HTERT RPE-1 (cell line): ENCODE results near the gene PGM5.
"Not testable (repeated sequence)": the region's sequence is repeated elsewhere in the genome, so short reads cannot be mapped to it uniquely, and the experiment has no call there.

ENCODE experiments used
- in situ Hi-C: fragments of 300-500 bp; cut with MboI; formaldehyde crosslinking; loops from 4 replicates; pipeline ENCODE4 v1.14.3; 2020; ENCODE audit warnings: low sequenced_read_pairs

PGM5 gene

DNA sequence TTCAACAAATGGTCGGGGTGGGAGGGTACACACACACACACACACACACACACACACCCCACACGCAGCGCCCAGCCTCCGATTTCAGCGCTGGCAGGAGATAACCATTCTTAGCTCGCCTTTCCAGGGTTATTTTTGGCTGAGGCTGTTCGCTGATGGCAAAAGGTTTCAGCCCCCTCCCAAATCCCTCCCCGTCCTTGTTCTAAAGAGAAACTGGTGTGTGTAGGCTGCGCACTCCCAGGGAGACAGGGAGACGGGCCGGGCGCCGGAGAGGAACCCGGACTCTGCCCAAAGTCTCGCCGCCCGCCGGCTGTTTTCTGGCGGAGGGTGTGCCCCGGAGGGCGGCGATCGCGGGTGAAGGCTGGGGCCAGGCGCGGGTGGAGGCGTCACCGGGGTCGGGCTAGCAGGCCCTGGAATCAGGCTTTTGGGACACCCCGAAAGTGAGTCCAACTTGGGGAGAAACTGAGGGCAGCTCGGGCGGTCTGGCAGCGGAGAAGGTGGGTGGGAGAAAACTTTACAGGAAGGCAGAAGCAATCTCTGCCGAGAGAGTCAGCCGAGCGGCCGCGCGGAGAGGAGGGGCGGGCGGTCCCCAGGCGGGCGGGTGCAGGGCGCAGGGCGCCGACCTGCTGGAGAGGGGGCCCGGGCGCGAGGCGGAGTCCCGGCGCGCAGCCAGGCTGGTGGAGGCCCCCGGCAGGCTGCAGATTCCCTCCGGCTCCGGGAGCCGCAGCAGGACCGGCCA, at the start of gene PGM5:
Gene PGM5 (plus strand): TSS at position 232 of the 739 bp plus-strand sequence. CDS start 517 bp downstream, outside the sequence.
- in situ Hi-C loops, result not testable (repeated sequence)

DNA sequence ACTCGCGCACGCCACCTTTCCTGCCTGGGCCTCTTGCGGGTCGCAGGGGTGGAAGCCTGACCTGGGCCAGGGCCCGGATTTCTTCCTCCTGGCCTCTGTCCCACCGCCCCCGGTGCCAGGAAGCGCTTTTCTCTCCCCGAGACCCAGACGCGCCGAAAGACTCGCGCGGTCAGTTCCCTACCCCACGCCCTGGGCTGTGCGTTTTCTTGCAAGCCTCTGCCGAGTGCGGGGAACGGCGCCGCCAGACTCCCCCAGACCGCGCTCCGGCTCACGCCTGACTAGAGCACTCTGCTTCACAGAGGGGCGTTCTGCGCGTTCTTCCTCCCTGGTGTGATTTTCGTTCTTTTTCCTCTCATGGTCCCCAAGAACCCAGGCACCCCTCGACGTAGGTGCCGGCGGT, 49.3 kb upstream of the PGM5 start:
- in situ Hi-C loops, result not testable (repeated sequence)

DNA sequence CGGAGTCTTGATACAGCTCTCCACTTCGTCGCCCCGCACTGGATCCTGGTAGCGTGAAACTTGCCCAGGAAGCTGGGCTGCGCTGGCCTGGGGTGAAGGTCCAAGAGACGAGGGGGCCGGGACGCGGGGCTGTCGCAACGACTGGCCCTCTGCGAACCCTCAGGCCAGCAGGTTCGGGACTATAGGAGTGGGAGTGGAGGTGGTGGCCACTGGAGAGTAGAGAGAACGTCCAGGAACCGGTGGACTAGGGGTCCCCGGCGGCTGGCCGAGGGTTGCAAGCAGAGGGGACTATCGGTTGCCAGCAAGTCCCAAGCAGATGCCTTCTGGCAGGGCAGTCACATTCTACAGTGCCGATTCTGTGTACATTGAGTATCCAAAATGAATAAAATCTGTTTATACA, 48.8 kb upstream of the PGM5 start:
- in situ Hi-C loops, result not testable (repeated sequence)

DNA sequence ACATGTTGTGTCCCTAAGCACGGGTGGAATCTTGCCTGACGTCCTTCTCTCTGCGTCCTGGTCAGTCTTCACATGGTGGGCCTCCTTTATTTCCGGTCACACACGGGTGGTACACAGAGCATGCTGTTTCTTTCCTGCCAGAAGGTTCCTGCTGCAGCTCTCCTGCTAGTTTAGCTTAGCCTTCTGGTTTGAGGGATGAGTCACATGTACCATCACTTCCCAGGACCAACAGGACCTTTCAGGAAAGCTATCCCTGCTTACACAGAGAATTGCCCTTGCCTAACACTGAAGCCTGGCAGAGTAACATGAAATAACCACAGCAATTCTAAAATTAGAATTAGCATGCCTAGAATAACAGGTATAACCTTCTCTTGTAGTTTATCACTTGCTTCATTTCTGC, 45.2 kb upstream of the PGM5 start:
- in situ Hi-C loops, result not testable (repeated sequence)

DNA sequence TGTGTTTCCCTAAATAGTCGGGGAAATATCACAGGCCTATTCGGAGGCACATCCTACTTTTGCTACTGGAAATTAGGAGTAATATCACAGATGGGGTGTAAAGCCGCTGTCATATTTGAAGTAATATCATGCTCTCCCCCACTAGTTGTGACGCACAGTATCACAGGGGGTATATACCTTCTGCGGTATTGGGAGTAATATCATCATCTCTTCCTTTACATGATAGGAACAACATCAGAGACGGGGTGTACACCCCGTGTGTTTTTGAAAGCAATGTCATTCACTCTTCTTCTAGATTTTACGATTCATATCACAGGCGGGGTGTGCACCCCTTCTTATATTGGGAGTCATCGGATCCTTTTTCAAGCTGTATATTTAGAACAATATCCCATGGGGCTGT, 38.2 kb upstream of the PGM5 start:
- in situ Hi-C loops, result not testable (repeated sequence)

DNA sequence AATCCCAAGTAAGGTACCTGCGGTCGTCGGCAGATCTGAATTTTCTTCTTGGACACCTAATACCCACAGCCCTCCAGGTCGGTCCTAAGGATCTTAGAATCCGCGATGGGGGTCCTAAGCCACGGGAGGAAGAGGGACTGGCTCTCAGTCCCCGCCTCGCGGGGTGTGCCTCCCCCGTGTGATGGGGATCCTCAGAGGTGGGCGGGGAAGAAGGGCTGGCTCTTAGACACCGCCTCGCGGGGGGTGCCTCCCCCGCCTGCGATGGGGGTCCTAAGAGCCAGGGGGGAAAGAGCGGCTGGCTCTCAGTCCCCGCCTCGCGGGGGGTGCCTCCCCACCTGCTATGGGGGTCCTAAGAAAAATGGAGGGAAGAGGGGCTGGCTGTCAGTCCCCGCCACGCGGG, 32.7 kb upstream of the PGM5 start:
- in situ Hi-C loops, result not testable (repeated sequence)

DNA sequence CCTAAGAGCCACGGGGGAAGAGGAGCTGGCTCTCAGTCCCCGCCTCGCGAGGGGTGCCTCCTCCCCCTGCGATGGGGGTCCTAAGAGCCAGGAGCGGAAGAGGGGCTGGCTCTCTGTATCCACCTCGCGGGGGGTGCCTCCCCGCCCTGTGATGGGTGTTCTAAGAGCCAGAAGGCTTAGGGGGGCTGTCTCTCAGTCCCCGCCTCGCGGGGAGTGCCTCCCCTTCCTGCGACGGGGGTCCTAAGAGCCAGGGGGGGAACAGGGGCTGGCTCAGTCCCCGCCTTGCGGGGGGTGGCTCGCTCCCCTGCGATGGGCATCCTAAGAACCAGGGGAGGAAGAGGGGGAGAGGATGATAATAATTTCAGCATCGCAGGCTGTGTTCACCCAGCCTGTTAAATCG, 31.9 kb upstream of the PGM5 start:
- in situ Hi-C loops, result not testable (repeated sequence)

DNA sequence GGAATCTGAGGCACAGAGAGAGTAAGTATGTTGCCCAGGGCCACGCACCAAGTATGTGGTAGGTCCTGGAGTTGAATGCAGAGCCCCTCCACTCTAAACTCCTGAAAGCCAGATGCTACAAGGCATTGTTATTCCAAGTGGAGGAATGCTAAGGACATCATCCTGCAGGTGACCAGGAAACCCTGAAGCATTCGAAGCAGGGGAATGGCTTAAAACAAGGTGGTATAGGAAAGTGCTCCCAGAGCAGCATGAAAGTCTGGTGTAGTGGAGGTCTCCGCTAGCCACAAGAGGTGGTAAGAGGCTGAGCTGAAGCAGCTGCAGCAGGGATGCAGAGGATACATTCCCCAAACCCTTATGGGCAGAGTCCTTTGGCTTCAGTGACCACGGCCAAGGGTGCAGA, 27.3 kb upstream of the PGM5 start:
- in situ Hi-C loops, result not testable (repeated sequence)

DNA sequence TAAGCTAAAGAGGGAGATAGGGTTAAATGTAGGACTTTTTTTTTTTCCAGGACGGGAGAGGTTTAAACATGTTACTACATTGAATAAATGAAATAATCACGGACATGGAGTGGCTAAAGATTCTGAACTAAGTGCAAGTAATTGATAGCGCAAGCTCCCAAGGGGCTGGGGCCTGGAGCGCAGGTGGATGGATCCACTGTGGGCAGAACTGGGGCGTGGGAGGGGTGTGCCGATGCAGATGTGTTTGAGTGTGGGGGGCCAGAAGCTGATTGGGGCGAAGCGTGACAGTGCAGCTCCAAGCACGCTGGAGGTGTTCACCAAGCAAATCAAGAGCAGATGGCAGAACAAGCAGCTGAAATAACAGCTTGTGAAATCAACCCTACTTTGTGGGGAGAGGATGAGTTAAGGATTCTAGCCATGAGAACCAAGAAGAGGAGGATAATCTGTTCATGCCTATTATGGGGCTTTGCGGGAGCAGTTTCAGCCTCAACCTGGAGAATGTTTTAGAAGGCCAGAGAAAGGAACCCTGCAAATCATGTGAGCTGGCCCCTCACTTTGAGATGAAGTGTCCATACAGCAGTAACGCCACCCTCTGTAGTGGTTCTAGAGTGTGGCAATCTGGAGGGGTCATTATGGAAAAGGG, 25.8 kb upstream of the PGM5 start:
- in situ Hi-C loops, result not testable (repeated sequence)

DNA sequence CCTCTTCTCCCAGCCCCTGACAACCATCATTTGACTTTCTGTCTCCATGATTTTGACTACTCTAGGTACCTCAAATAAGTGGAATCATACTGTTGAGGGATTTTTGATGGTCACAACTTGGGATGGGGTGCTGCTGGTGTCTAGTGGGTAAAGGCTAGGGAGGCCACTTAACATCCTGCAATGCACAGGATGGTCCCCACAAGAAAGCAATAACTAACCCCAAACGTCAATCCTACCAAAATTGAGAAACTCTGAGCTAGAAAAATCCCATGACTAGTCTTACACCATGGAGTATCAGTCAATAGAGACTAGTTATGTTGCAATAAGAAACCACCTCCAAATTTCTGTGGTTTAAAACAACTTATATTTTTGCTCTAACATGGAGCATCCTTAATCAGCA, 24.3 kb upstream of the PGM5 start:
- in situ Hi-C loops, result not testable (repeated sequence)

DNA sequence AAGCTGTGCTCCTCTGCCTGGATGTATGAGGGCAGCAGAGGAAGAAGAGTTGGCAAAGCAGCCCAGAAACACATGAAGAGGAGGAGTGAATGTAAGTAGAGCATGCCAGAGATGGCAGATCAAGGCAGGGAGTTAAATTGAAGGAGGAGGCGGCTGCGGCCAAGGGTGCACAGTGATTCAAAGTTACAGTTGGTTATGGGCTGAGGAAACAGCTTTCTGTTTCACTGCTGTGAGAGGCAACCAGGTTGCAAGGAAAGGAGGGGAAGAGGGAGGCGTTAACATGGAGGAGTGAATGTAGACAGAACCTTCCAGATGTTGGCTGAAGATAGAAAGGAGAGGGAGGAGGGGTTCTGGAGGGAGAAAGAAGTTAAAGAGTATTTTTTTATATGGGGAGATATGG, 20.5 kb upstream of the PGM5 start:
- in situ Hi-C loops, result not testable (repeated sequence)

DNA sequence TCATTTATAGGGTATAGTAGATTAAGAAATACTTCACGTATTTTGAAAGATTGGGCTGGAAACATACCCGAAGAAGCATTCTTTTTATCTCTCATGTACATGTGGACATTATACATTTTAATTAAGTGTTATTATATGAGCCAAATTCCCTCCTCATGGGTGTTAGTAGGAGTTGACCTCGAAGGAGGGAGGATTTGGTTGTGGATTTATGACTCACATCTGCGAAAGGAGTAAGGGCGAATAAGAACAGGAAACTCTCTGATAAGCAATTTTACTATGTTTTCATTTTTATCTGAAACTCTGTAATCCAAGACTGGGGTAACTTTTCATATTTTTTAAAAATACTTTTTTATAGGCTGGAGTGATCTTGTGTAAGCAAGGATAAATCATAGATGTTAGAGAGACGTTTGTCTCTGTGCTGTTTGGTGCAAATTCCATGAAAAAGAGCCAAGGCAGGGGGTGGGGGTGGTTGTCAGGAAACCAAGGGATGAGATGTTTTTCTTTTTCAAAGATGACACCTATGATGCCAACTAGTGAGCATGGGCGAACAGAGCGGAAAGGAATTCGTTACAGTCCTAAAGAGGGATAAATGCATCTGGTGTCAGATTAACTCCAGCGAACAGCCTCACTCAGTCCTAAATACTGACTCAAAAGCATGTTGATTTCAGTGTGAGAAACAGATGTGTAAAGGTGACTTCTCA, 19.6 kb upstream of the PGM5 start:
- in situ Hi-C loops, result not testable (repeated sequence)

DNA sequence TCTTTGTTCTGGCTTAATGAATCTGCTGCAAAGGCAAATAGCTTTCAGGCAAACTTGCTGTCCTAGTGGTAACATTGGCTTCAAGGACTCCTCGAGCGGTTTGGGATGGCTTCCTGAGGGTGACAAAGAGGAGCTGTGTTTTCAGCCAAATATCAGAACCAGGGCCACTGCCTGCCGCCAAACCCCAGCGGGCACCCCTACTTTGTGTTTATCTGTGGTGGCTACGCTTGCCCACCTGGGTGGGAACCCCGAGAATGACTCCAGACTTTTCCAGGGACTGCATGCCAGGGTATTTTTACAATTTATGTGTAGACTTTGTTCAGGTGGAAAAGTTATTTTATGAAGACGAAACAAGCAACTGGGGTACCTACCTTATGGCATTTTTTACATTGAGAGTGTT, 18.4 kb upstream of the PGM5 start:
- in situ Hi-C loops, result not testable (repeated sequence)

DNA sequence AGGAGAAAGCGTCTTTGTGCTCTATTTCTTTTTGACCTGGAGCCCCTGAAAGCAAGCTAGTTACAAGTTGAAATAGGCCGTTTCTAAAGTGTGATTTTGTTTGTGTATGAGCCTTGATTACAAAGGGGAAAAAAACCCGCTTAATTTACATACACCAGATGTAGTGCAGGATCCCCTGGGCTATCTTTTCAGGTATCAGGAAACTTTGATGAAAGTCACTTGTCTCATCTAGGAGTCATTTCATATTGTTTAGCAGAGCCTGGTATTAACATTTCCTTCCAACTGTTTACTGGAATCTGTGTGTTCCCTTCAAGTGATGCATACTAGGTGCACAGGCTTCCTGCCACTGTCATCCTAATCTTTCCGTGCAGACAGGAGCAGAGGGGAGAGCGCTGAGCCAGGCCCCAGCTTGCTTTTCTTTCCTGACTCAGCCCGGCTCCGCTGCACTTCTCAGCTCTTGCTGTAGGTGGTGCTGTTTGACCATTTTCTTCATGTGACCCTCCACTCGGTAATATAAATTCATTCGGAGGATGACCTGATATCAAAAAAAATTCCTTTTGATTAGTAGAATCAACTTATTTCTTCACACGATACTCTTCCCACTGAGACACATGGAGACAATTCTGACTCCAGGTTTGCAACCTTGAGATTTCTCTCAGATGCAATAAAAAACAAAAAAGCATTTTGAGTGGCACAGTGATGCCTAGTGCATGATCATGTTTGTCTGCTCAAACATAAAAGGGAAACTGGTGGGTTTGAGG, 14.0 kb upstream of the PGM5 start:
- in situ Hi-C loops, result not testable (repeated sequence)

DNA sequence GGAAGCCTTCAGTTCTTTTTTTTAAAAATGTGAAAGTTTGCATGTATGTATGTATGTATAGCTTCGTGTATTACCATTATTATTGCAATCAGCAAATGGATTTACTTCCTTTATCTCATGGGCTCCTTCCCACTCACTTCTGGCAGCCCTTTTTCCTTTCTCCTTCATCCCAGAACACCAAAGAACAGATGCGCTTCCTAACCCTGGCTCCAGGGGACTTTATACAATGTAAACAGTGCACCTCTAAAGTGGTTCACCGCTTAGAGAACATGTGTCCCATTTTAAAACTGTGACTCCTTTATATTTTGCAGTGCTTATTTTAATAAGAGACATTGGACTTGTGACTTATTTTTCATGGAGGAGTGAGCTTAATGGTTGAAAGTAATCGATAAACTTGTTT, 13.2 kb upstream of the PGM5 start:
- in situ Hi-C loops, result not testable (repeated sequence)

DNA sequence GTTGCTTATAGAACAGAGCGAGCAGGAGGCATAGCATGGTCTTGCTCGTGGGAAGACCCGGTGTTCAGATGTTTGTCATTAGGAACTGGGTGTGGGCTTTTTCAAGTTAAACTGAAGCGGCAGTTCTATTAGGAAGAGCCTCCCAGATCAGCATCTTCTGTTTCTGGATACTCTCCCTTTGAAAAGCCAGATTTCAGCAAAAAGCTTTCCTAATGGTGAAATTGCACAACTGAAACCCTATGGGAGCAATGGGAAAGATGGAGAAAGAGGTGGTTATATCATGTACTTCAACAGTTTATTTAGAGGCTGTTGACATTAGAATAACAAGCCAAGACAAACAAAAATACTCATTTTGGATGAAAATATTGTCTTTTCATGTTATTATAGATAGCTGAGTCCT, 12.4 kb upstream of the PGM5 start:
- in situ Hi-C loops, result not testable (repeated sequence)

DNA sequence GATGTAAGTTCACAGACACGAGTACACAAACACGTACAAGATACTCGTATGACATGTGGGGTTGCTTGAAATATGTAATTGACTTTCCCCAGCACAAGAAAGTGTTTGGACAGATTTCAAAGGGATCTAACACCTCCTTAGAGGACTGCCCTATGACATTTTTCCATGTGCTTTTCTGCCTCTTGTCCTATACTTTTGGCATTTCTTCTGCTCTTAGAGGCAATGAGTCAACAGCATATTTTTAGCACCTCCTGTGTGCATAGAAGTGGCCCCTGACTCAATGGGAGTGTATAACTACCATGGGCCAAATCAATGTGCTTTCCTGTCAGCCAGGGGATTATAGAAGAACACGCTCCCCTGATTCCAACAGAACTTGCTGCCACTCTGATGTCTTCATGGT, 4.7 kb upstream of the PGM5 start:
- in situ Hi-C loops, result not testable (repeated sequence)

DNA sequence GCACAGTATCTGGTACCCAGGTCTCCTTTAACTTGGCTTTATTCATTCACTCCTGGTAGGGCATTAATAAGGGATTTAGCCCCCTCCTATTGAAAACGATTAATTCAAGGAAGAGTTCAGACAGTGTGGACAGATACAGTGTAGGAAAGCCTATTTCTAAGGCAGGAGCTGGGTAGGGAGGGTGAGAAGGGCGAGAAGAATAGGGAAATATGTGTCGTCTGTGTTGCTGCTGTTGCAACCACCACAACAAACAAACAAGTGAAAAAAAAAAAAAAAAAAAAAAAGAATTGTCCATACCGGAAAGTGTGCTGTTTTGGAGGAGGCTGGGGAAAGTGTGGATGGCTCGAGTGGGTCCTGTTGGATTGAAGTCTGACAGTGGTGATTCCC, 425 bp upstream of the PGM5 start:
- in situ Hi-C loops, result not testable (repeated sequence)

DNA sequence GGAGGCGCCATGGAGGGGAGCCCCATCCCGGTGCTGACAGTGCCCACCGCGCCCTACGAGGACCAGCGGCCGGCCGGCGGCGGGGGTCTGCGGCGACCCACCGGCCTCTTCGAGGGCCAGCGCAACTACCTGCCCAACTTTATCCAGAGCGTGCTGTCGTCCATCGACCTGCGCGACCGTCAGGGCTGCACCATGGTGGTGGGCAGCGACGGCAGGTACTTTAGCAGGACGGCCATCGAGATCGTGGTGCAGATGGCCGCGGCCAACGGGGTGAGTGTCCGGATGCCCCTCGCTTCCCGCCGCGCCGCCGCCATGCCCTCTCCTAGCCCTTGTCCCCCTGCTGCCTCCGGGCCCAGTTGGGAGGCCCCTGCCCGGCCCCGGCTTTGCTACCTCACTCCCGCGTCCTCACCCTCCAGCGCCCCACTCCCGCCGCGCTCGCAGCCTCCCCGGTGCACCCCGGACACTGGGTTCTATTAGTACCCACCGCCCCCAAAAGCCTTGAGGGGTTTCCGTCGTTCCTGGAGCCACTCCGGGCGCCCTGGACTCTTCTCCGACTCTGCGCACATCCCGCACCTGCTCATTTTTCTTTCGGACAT, 806 bp downstream of the PGM5 start:
- in situ Hi-C loops, result not testable (repeated sequence)

DNA sequence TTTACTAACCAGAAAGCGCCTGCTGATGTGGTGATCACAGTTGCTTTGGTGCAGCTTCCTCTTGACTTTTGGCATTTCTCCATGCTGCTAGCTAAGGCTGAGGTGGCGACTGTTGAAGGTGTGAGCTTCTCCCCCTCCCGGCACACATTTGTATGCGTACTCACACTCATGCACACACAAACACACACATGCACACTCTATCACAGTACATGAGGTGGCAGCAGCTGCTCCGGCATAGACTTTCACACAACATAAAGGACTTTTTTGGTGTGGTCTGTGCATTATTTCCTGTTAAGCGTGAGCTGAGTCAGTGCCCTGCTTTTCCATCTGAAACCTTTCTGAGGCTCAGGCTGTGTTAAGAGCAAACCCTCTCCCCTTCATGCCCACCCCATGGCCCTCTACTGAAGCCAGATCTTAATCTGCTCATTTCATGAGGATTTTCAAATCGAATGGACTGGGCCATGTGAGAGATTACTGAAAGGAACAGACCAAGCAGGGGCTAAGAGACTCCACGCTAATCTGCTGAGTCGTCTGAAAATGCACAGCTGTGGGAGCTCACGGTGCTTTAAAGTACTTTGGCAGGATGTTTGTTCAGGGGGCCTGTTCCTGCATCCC, 10.6 kb downstream of the PGM5 start:
- in situ Hi-C loops, result not testable (repeated sequence)
